Adrenal gland (tissue), 5 donors: Measurements from ENCODE around the gene FAM114A1.

Experiments
- POLR2A ChIP-seq, 2 donors: fragments of 450-650 bp; IDR thresholded peaks; one replicate each; pipeline ENCODE4 v1.6.1; 2017; ENCODE audit warnings: antibody characterized with exemption in 2 of 2, mild to moderate bottlenecking in 2 of 2, moderate library complexity in 1 of 2
- TF ChIP-seq, protein P1 (sequence below), 6 experiments: fragments of 450-650 bp in 4 of 6; fragments of 200-600 bp in 2 of 6; sonication (generic) in 1 of 6; IDR thresholded peaks; 1 replicate in 5 of 6; 2 replicates in 1 of 6; pipeline versions ENCODE4 v1.5.1 to v1.8.0; 2016 to 2021; ENCODE audit warnings: antibody characterized with exemption in 6 of 6, mild to moderate bottlenecking in 2 of 6, moderate library complexity in 1 of 6
- donor health status: DM: no; HTN: no; CAD: no.

DNA sequence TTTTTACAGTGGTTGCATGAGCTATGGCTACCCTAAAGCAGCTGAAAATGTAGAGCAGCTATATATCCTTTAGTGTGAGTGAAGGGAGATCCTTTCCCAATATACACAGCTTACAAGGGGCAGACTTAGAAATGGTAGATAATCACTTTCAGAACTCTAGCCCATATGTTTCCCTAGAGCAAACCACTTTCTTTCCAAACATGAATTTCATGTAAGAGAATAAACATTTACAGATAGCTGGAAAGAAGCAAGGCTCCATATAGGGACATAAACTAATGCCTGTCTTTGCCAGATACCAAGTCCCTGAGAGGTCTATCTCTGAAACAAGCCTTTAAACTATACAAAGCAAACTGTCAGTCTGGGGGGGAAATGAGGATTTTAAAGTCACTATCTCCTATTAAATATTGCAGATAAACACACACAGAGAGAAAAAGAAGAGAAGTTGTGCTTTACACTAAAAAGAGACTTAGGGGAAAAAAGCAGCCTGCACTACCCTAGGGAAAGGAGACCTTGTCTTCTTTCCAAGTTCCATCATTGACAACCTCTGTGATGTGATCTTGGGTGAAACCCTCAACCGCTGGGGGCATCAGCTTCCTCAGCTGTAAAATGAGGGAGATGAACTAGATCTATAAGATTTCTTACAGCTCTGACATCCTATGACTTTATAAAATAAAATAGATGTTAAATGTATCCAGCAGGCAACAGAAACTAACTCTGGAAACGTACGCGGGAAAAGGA lies 91.0 kb downstream of the FAM114A1 start:
- TF ChIP-seq, protein P1, sequence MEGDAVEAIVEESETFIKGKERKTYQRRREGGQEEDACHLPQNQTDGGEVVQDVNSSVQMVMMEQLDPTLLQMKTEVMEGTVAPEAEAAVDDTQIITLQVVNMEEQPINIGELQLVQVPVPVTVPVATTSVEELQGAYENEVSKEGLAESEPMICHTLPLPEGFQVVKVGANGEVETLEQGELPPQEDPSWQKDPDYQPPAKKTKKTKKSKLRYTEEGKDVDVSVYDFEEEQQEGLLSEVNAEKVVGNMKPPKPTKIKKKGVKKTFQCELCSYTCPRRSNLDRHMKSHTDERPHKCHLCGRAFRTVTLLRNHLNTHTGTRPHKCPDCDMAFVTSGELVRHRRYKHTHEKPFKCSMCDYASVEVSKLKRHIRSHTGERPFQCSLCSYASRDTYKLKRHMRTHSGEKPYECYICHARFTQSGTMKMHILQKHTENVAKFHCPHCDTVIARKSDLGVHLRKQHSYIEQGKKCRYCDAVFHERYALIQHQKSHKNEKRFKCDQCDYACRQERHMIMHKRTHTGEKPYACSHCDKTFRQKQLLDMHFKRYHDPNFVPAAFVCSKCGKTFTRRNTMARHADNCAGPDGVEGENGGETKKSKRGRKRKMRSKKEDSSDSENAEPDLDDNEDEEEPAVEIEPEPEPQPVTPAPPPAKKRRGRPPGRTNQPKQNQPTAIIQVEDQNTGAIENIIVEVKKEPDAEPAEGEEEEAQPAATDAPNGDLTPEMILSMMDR (IDR thresholded peaks at IDR 0.05), result no peak
- TF ChIP-seq POLR2A (IDR thresholded peaks at IDR 0.05), result no peak
